Caco-2 (cell line): ENCODE results near the gene PFKP. TPM values are rescaled to one million over a fixed set of nuclear protein-coding genes. Genes with fewer than 3 reads are reported as not detected.

Source experiments
- BruUV-seq: library from RNA; stranded (reverse); fragments of 400-500 nt; replicated peaks from 2 replicates; lab custom pipeline; 2021; lab: Mats Ljungman, UMichigan
- CTCF ChIA-PET: fragments of 300-600 bp; sonication (Branson Sonifier 250); formaldehyde crosslinking; loops from one replicate; lab custom pipeline; 2022; ENCODE audit warnings: antibody characterized with exemption; lab: Charles Lee
- POLR2A ChIA-PET: fragments of 300-600 bp; sonication (Branson Sonifier 250); formaldehyde crosslinking; loops from one replicate; lab custom pipeline; 2022; ENCODE audit warnings: antibody characterized with exemption; lab: Charles Lee
- DNase-seq, 2 experiments: peaks; one replicate each; pipeline versions ENCODE4 v3.0.0 to v3.0.0-alpha.2; 2020 to 2022
- H3K27me3 ChIP-seq: replicated peaks from 2 replicates; pipeline ENCODE4 v1.6.0; 2011; ENCODE audit warnings: low read length; ENCODE audit not compliant: control insufficient read depth, insufficient read depth
- H3K36me3 ChIP-seq: 2 replicates; pipeline ENCODE4 v1.5.1; 2011; ENCODE audit warnings: low read length; ENCODE audit not compliant: control insufficient read depth, insufficient read depth
- H3K4me1 ChIP-seq: fragments of 250-450 bp; sonication (Bioruptor Pico); 2 replicates; pipeline ENCODE4 v1.5.1; 2020; ENCODE audit warnings: mild to moderate bottlenecking
- H3K4me3 ChIP-seq: 2 replicates; pipeline ENCODE4 v1.5.1; 2011; ENCODE audit warnings: low read depth, mild to moderate bottlenecking, control low read depth, low read length
- H3K9me3 ChIP-seq: fragments of 250-450 bp; sonication (Bioruptor Pico); 2 replicates; pipeline ENCODE4 v1.5.1; 2020; ENCODE audit warnings: mild to moderate bottlenecking, moderate library complexity
- H3K27ac Mint-ChIP-seq: one replicate; pipeline ENCODE4 v1.8.0; 2022; ENCODE audit warnings: mixed read lengths; ENCODE audit not compliant: unreplicated experiment
- H3K27me3 Mint-ChIP-seq: one replicate; pipeline ENCODE4 v1.8.0; 2022; ENCODE audit warnings: mixed read lengths; ENCODE audit not compliant: insufficient read depth, unreplicated experiment
- H3K36me3 Mint-ChIP-seq: one replicate; pipeline ENCODE4 v1.8.0; 2022; ENCODE audit warnings: mild to moderate bottlenecking, mixed read lengths; ENCODE audit not compliant: insufficient read depth, unreplicated experiment
- H3K4me1 Mint-ChIP-seq: one replicate; pipeline ENCODE4 v1.8.0; 2022; ENCODE audit warnings: low read depth, mixed read lengths; ENCODE audit not compliant: unreplicated experiment
- H3K4me3 Mint-ChIP-seq: one replicate; pipeline ENCODE4 v1.8.0; 2022; ENCODE audit warnings: mild to moderate bottlenecking, moderate library complexity, mixed read lengths; ENCODE audit not compliant: unreplicated experiment
- H3K9me3 Mint-ChIP-seq: one replicate; pipeline ENCODE4 v1.8.0; 2022; ENCODE audit warnings: mixed read lengths; ENCODE audit not compliant: unreplicated experiment
- CTCF ChIP-seq, 2 experiments: fragments of 200-600 bp in 1 of 2; IDR thresholded peaks; 1 replicate in 1 of 2; 2 replicates in 1 of 2; pipeline versions ENCODE4 v1.5.1 to v1.8.0; 2011 to 2022; ENCODE audit warnings: antibody characterized with exemption in 1 of 2, control low read depth in 1 of 2, inconsistent platforms in 1 of 2, low read depth in 1 of 2, low read length in 1 of 2, mild to moderate bottlenecking in 1 of 2, moderate library complexity in 1 of 2; ENCODE audit not compliant: insufficient read depth in 1 of 2, severe bottlenecking in 1 of 2, unreplicated experiment in 1 of 2
- intact Hi-C: fragments of 100-400 bp; cut with micrococcal nuclease; formaldehyde crosslinking; loops from one replicate; pipeline ENCODE4 v1.10.0; 2022; ENCODE audit not compliant: unreplicated experiment
- total RNA-seq: library from RNA; stranded (reverse); gene quantifications from 2 replicates; pipeline ENCODE4 v1.2.3, GENCODE V29; 2022

The PFKP gene
- total RNA-seq, 1 experiment from 2014 or later = 218 TPM

GRCh38 chr10:3064423-3064822 lies 2.9 kb upstream of the PFKP start:
- H3K27ac Mint-ChIP-seq = no peak overlapping the region
- peaks cover 31% of the 10 kb centered on the region for H3K4me1 ChIP-seq
- no peak overlapping the region for H3K4me3 ChIP-seq
- ChIA-PET CTCF (no interaction called here), POLR2A (no interaction called here)
- no peaks in the 10 kb centered on the region for H3K9me3 ChIP-seq
- no TSS peak for BruUV-seq
- H3K4me3 Mint-ChIP-seq = no peak overlapping the region
- intact Hi-C loops = no loop called here
- H3K4me1 Mint-ChIP-seq = peaks cover 5% of the 10 kb centered on the region
- H3K36me3 ChIP-seq = no peaks in the 10 kb centered on the region
- H3K27me3 ChIP-seq = no peaks in the 10 kb centered on the region
- no peak for DNase-seq
- H3K9me3 Mint-ChIP-seq = no peaks in the 10 kb centered on the region
- no peak for TF ChIP-seq CTCF (IDR thresholded peaks at IDR 0.05; ENCODE audit: insufficient read depth in 1 of 2, low read depth in 1 of 2, low read length in 1 of 2, severe bottlenecking in 1 of 2, unreplicated experiment in 1 of 2)
- H3K27me3 Mint-ChIP-seq = no peaks in the 10 kb centered on the region
- H3K36me3 Mint-ChIP-seq = peaks cover 21% of the 10 kb centered on the region

GRCh38 chr10:3065622-3066021 lies 1.7 kb upstream of the PFKP start:
- intact Hi-C loops = no loop called here
- Histone ChIP-seq H3K36me3 (no peaks in the 10 kb centered on the region), H3K4me3 (no peak overlapping the region), H3K9me3 (no peaks in the 10 kb centered on the region), H3K27me3 (no peaks in the 10 kb centered on the region), H3K4me1 (peaks cover 34% of the 10 kb centered on the region)
- Mint-ChIP-seq H3K9me3 (no peaks in the 10 kb centered on the region), H3K27me3 (no peaks in the 10 kb centered on the region), H3K4me3 (no peak overlapping the region), H3K36me3 (peaks cover 33% of the 10 kb centered on the region), H3K4me1 (peaks cover 17% of the 10 kb centered on the region), H3K27ac (no peak overlapping the region)
- BruUV-seq = no TSS peak
- ChIA-PET POLR2A (interaction anchor here (0.6 kb wide), 1 partner anchor 112 kb away, joined by 4 read pairs; no protein-coding TSS in a partner anchor), CTCF (no interaction called here)
- DNase-seq = no peak
- TF ChIP-seq CTCF (IDR thresholded peaks at IDR 0.05; ENCODE audit: insufficient read depth in 1 of 2, low read depth in 1 of 2, low read length in 1 of 2, severe bottlenecking in 1 of 2, unreplicated experiment in 1 of 2) = no peak

- ChIA-PET CTCF (no interaction called here), POLR2A (interaction anchor here (0.6 kb wide), 1 partner anchor 113 kb away, joined by 4 read pairs; no protein-coding TSS in a partner anchor)
- Histone ChIP-seq H3K4me3 (peak overlapping the region; percentile 97), H3K4me1 (peaks cover 38% of the 10 kb centered on the region), H3K36me3 (no peaks in the 10 kb centered on the region), H3K27me3 (no peaks in the 10 kb centered on the region), H3K9me3 (no peaks in the 10 kb centered on the region)
- peak overlapping the region; percentile 95 for H3K4me3 Mint-ChIP-seq
- H3K9me3 Mint-ChIP-seq = no peaks in the 10 kb centered on the region
- TF ChIP-seq CTCF (IDR thresholded peaks at IDR 0.05; ENCODE audit: insufficient read depth in 1 of 2, low read depth in 1 of 2, low read length in 1 of 2, severe bottlenecking in 1 of 2, unreplicated experiment in 1 of 2) = no peak
- no TSS peak for BruUV-seq
- no peak overlapping the region for H3K27ac Mint-ChIP-seq
- DNase-seq = no peak
- intact Hi-C loops = no loop called here
- no peaks in the 10 kb centered on the region for H3K27me3 Mint-ChIP-seq
- H3K36me3 Mint-ChIP-seq = peaks cover 41% of the 10 kb centered on the region
- H3K4me1 Mint-ChIP-seq = peaks cover 22% of the 10 kb centered on the region
Observed at GRCh38 chr10:3066317-3067117, 831 bp upstream of the PFKP start.
